ENCODE measurements around the gene FOLR1. TPM values are rescaled to one million over a fixed set of nuclear protein-coding genes. Genes with fewer than 3 reads are reported as not detected.
"Not testable (repeated sequence)": the region's sequence is repeated elsewhere in the genome, so short reads cannot be mapped to it uniquely, and the experiment has no call there.

FOLR1 gene
- polyA plus RNA-seq, 6 donors from 2014 or later: not detected

GRCh38 chr11:72201445-72201844 lies 9.5 kb downstream of the FOLR1 start:
- not testable (repeated sequence) for H3K36me3 Mint-ChIP-seq; H3K27me3 Mint-ChIP-seq; H3K27ac Mint-ChIP-seq; H3K9me3 Mint-ChIP-seq; H3K4me1 Mint-ChIP-seq; H3K4me3 Mint-ChIP-seq; ATAC-seq (ENCODE audit: low read depth in 2 of 2); DNase-seq

DNA sequence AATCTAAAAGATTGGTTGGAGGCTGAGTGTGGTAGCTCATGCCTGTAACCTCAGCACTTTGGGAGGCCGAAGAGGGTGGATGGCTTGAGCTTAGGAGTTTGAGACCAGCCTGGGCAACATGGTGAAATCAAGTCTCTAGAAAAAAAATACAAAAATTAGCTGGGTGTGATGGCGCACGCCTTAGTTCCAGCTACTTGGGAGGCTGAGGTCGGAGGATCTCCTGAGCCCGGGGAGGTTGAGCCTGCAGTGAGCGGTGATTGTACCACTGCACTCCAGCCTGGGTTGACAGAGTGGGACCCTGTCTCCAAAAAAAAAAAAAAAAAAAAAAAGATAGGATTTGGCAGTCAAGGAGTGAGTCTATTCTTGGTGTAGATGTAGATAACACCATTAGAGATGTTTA lies 10.6 kb downstream of the FOLR1 start:
- peaks cover 0 to 6% (median 6%) of the 10 kb centered on the region in 3 donors for H3K4me1 Mint-ChIP-seq
- peaks cover 0 to 1% (median 0%) of the 10 kb centered on the region in 7 donors for H3K9me3 Mint-ChIP-seq
- DNase-seq (no peak), ATAC-seq (ENCODE audit: low read depth in 2 of 2) (no peak)
- no peaks in the 10 kb centered on the region for H3K36me3 Mint-ChIP-seq
- H3K27ac Mint-ChIP-seq: peak overlapping the region in 1 of 6 donors; percentile 12
- H3K27me3 Mint-ChIP-seq: peaks cover 0 to 6% (median 0%) of the 10 kb centered on the region in 3 donors
- H3K4me3 Mint-ChIP-seq: no peak overlapping the region

GRCh38 chr11:72203163-72203562 lies 11.2 kb downstream of the FOLR1 start:
- no peak overlapping the region for H3K4me3 Mint-ChIP-seq
- DNase-seq: no peak
- no peaks in the 10 kb centered on the region for H3K36me3 Mint-ChIP-seq
- no peak for ATAC-seq (ENCODE audit: low read depth in 2 of 2)
- H3K27me3 Mint-ChIP-seq: peaks cover 0 to 6% (median 0%) of the 10 kb centered on the region in 3 donors
- H3K27ac Mint-ChIP-seq: peak overlapping the region in 1 of 6 donors; percentile 42
- peaks cover 0 to 1% (median 1%) of the 10 kb centered on the region in 7 donors for H3K9me3 Mint-ChIP-seq
- peaks cover 0 to 6% (median 6%) of the 10 kb centered on the region in 3 donors for H3K4me1 Mint-ChIP-seq

DNA sequence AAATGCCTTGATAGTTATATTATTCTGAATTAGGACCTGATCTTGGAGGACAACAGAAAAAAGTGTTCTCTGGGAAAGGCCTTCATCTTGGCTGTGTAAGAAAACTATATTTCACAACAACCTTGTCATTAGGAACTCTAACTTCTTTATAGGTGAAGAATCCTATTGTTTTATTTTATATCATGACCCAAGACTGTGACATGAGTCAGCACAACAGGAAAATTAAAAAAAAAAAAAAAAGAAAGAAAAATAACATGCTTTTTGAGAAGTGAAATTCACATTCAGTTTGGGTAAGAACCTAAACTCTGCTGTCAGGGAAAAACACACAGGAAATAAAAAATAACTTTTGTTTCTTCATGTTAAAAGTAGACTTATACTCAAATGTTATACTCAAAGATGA lies 12.9 kb downstream of the FOLR1 start:
- Mint-ChIP-seq H3K4me1 (peaks cover 0 to 6% (median 6%) of the 10 kb centered on the region in 3 donors), H3K9me3 (peaks cover 8 to 19% (median 14%) of the 10 kb centered on the region in 7 donors), H3K27me3 (peaks cover 0 to 19% (median 8%) of the 10 kb centered on the region in 3 donors), H3K36me3 (peaks cover 11 to 15% of the 10 kb centered on the region in 2 donors), H3K4me3 (no peak overlapping the region), H3K27ac (peak overlapping the region in 1 of 6 donors; percentile 22)
- ATAC-seq (ENCODE audit: low read depth in 2 of 2) (no peak), DNase-seq (no peak)

DNA sequence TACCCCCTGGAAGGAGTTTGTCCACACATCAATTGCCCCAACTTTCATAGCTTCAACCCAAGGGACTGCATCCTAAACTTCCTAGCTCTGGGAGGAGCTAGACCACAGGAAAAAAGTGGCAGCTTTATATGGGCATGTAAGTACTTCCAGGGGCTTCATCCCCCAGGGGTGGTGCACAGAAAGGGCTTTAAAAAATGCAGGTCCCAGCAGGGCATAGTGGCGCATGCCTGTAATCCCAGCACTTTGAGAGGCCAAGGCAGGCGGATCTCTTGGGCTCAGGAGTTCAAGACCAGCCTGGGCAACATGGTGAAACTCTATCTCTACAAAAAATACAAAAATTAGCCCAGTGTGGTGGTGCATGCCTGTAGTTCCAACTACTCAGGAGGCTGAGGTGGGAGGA lies 14.9 kb downstream of the FOLR1 start:
- DNase-seq; H3K4me1 Mint-ChIP-seq; H3K4me3 Mint-ChIP-seq; ATAC-seq (ENCODE audit: low read depth in 2 of 2): not testable (repeated sequence)
- Mint-ChIP-seq H3K9me3 (peaks cover 10 to 25% (median 18%) of the 10 kb centered on the region in 7 donors), H3K27ac (peak overlapping the region in 1 of 6 donors; percentile 76), H3K27me3 (peaks cover 0 to 23% (median 14%) of the 10 kb centered on the region in 3 donors), H3K36me3 (peaks cover 15 to 20% of the 10 kb centered on the region in 2 donors)

- Mint-ChIP-seq H3K27ac (no peak overlapping the region), H3K36me3 (peaks cover 15 to 20% of the 10 kb centered on the region in 2 donors), H3K4me1 (peaks cover 0 to 6% (median 6%) of the 10 kb centered on the region in 3 donors), H3K4me3 (no peak overlapping the region), H3K27me3 (peaks cover 0 to 29% (median 16%) of the 10 kb centered on the region in 3 donors), H3K9me3 (peaks cover 10 to 25% (median 18%) of the 10 kb centered on the region in 7 donors)
- ATAC-seq (ENCODE audit: low read depth in 2 of 2): no peak
- no peak for DNase-seq
Measured at GRCh38 chr11:72208281-72208680, 16.3 kb downstream of the FOLR1 start.

DNA sequence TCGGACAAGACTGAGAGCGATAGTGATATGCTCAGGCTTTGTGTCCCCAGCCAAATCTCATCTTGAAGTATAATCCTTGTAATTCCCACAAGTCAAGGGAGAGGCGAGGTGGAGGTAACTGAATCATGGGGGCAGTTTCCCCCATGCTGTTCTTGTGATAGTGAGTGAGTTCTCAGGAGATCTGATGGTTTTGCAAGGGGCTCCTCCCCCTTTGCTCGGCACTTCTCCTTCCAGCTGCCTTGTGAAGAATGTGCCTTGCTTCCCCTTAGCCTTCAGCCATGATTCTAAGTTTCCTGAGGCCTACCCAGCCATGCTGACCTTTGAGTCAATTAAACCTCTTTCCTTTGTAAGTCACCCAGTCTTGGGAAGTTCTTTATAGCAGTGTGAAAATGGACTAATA lies 17.2 kb downstream of the FOLR1 start:
- Mint-ChIP-seq H3K27me3 (peaks cover 0 to 29% (median 16%) of the 10 kb centered on the region in 3 donors), H3K27ac (no peak overlapping the region), H3K9me3 (peaks cover 10 to 25% (median 18%) of the 10 kb centered on the region in 7 donors), H3K36me3 (peaks cover 15 to 20% of the 10 kb centered on the region in 2 donors), H3K4me1 (peaks cover 0 to 6% (median 6%) of the 10 kb centered on the region in 3 donors), H3K4me3 (no peak overlapping the region)
- ATAC-seq (ENCODE audit: low read depth in 2 of 2) (no peak), DNase-seq (no peak)

DNA sequence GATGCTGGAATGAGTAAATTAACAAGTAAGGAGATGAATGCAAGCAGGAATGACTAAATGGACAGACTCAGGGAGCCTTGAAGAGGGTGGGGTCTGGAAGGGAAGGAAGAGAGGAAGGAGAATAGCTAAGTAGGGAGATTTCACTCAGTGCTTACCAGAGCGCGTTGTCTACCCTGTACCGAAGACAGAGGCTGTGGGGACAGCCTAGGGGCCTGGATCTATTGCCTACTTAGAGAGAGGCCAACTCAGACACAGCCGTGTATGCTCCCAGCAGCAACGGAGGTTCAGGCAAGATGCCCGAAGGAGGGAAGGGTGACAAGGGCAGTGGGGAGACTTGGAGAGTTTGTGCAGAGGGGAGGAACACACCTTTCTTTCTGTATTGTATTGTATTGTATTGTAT lies 24.7 kb downstream of the FOLR1 start, which contains the start of gene FOLR2:
Gene FOLR2, plus strand, starts transcription at position 157 of the 400 bp plus-strand sequence. CDS start 1,791 bp downstream, outside the sequence.
- H3K27me3 Mint-ChIP-seq: peaks cover 0 to 7% (median 4%) of the 10 kb centered on the region in 3 donors
- H3K36me3 Mint-ChIP-seq: no peaks in the 10 kb centered on the region
- H3K27ac Mint-ChIP-seq: peak within 1 kb of the TSS in 3 of 6 donors; percentile 13 to 67 (median 29)
- no peak for DNase-seq
- peaks cover 24 to 34% (median 34%) of the 10 kb centered on the region in 3 donors for H3K4me1 Mint-ChIP-seq
- peak within 1 kb of the TSS in 4 of 8 donors; percentile 25 to 32 (median 28) for H3K4me3 Mint-ChIP-seq
- ATAC-seq (ENCODE audit: low read depth in 2 of 2): no peak
- peaks cover 0 to 1% (median 0%) of the 10 kb centered on the region in 7 donors for H3K9me3 Mint-ChIP-seq

GRCh38 chr11:72217841-72218240 lies 25.9 kb downstream of the FOLR1 start:
- ATAC-seq (ENCODE audit: low read depth in 2 of 2) (peak in 1 of 2 donors; percentile 42), DNase-seq (no peak)
- H3K27me3 Mint-ChIP-seq: no peaks in the 10 kb centered on the region
- peaks cover 0 to 1% (median 0%) of the 10 kb centered on the region in 7 donors for H3K9me3 Mint-ChIP-seq
- peak overlapping the region in 6 of 8 donors; percentile 3 to 34 (median 24) for H3K4me3 Mint-ChIP-seq
- H3K36me3 Mint-ChIP-seq: no peaks in the 10 kb centered on the region
- H3K4me1 Mint-ChIP-seq: peaks cover 31 to 47% (median 46%) of the 10 kb centered on the region in 3 donors
- H3K27ac Mint-ChIP-seq: peak overlapping the region in 4 of 6 donors; percentile 21 to 84 (median 77)

GRCh38 chr11:72218251-72218745 lies 26.4 kb downstream of the FOLR1 start:
- peak overlapping the region in 5 of 8 donors; percentile 3 to 55 (median 28) for H3K4me3 Mint-ChIP-seq
- no peaks in the 10 kb centered on the region for H3K27me3 Mint-ChIP-seq
- no peaks in the 10 kb centered on the region for H3K36me3 Mint-ChIP-seq
- peaks cover 0 to 1% (median 0%) of the 10 kb centered on the region in 7 donors for H3K9me3 Mint-ChIP-seq
- peaks cover 31 to 49% (median 49%) of the 10 kb centered on the region in 3 donors for H3K4me1 Mint-ChIP-seq
- H3K27ac Mint-ChIP-seq: peak overlapping the region in 3 of 6 donors; percentile 21 to 84 (median 78)
- DNase-seq: no peak
- no peak for ATAC-seq (ENCODE audit: low read depth in 2 of 2)

DNA sequence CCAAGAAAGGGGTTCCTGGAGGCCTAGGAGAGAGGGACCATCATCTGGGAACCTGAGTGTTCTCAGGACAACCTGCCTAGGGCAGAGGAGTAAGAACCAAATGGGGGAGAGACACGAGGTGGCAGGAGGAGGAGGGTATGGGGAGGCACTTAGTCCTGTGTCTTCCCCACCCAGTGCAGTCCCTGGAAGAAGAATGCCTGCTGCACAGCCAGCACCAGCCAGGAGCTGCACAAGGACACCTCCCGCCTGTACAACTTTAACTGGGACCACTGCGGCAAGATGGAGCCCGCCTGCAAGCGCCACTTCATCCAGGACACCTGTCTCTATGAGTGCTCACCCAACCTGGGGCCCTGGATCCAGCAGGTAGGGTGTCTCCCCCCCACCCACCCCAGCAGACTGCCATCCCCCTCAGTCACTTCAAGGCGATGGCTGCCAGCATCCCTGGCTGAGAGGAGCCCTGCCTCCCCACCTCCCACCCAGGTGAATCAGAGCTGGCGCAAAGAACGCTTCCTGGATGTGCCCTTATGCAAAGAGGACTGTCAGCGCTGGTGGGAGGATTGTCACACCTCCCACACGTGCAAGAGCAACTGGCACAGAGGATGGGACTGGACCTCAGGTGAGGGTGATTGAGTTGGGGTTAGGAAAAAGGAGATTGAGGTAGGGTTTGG lies 28.9 kb downstream of the FOLR1 start:
- Mint-ChIP-seq H3K9me3 (no peaks in the 10 kb centered on the region), H3K36me3 (no peaks in the 10 kb centered on the region), H3K27me3 (no peaks in the 10 kb centered on the region), H3K4me1 (peaks cover 47 to 63% (median 61%) of the 10 kb centered on the region in 3 donors), H3K27ac (peak overlapping the region in 4 of 6 donors; percentile 9 to 70 (median 54)), H3K4me3 (peak overlapping the region in 7 of 8 donors; percentile 49 to 99 (median 73))
- DNase-seq (no peak), ATAC-seq (ENCODE audit: low read depth in 2 of 2) (no peak)

GRCh38 chr11:72221386-72222075 lies 29.6 kb downstream of the FOLR1 start:
- DNase-seq: no peak

More at GRCh38 chr11:72221386-72222075, 29.6 kb downstream of the FOLR1 start:
- Mint-ChIP-seq H3K36me3 (no peaks in the 10 kb centered on the region), H3K4me1 (peaks cover 44 to 66% (median 65%) of the 10 kb centered on the region in 3 donors), H3K9me3 (no peaks in the 10 kb centered on the region), H3K4me3 (peak overlapping the region in 7 of 8 donors; percentile 57 to 99 (median 91)), H3K27ac (peak overlapping the region in 5 of 6 donors; percentile 9 to 97 (median 68)), H3K27me3 (no peaks in the 10 kb centered on the region)
- ATAC-seq (ENCODE audit: low read depth in 2 of 2): no peak
